Hepatocyte (in vitro differentiated cells): ENCODE measurements around the gene SUPT4H1.

Experiments
- EZH2 ChIP-seq: fragments of 200-600 bp; sonication (generic); IDR thresholded peaks from 2 replicates; pipeline ENCODE4 v1.6.1; 2016; ENCODE audit warnings: antibody characterized with exemption, mild to moderate bottlenecking, borderline replicate concordance
- TF ChIP-seq, protein P1 (sequence below): fragments of 200-600 bp; sonication (generic); IDR thresholded peaks from 2 replicates; pipeline ENCODE4 v1.5.1; 2016; ENCODE audit warnings: antibody characterized with exemption, mild to moderate bottlenecking; ENCODE audit not compliant: poor library complexity

DNA sequence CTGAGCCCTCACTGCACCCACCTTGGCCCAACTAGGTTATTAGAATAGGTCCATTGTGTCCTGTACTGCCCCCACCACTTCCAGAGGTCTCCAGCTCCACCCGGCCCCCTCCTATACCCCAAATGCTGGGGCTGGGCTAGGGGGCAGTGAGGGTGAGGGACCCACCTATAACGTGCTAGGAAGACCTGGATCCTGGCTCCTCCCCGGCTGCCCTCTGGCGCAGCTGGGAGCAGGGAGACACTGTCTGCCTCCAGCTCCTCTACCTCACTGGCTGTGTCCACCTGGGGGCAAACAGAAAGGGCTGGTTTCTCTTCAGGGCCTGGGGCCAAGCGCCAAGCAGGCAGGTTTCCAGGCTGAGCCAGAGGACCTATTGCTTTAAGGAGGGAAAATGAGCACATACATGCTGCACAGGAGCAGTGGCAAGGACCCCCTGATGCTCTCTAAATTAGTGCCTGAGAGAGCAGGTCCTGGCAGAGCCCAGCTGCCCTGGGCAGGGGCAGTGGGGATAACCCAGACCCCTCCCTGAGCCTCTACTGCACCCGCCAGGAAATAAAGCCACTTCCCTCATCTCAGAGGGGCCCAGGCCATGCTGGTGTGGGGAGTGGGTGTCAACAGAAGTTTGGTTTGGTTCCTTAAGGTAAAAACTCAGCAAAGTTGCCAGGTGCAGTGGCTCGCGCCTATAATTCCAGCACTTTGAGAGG is 35.6 kb downstream of the SUPT4H1 start:
- TF ChIP-seq, protein P1, sequence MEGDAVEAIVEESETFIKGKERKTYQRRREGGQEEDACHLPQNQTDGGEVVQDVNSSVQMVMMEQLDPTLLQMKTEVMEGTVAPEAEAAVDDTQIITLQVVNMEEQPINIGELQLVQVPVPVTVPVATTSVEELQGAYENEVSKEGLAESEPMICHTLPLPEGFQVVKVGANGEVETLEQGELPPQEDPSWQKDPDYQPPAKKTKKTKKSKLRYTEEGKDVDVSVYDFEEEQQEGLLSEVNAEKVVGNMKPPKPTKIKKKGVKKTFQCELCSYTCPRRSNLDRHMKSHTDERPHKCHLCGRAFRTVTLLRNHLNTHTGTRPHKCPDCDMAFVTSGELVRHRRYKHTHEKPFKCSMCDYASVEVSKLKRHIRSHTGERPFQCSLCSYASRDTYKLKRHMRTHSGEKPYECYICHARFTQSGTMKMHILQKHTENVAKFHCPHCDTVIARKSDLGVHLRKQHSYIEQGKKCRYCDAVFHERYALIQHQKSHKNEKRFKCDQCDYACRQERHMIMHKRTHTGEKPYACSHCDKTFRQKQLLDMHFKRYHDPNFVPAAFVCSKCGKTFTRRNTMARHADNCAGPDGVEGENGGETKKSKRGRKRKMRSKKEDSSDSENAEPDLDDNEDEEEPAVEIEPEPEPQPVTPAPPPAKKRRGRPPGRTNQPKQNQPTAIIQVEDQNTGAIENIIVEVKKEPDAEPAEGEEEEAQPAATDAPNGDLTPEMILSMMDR = no peak
- TF ChIP-seq EZH2 = no peak
